Epithelial cell of proximal tubule (primary cell): ENCODE data around the gene KPNA2. TPM values are rescaled to one million over a fixed set of nuclear protein-coding genes. Genes with fewer than 3 reads are reported as not detected.
"Not testable (repeated sequence)": the region's sequence is repeated elsewhere in the genome, so short reads cannot be mapped to it uniquely, and the experiment has no call there.

Source experiments
- DNase-seq: peaks from one replicate; pipeline ENCODE4 v3.0.0-alpha.2; 2011; ENCODE audit warnings: low read depth
- H3K4me3 ChIP-seq: 2 replicates; pipeline ENCODE4 v1.5.1; 2011; ENCODE audit warnings: low read depth, mild to moderate bottlenecking, low read length
- total RNA-seq: library from RNA; depleted of rRNA; stranded (reverse); fragments of >200 nt; gene quantifications from 2 replicates; pipeline ENCODE4 v1.2.3, GENCODE V29; 2015
- TF ChIP-seq, protein P1 (sequence below): conservative IDR thresholded peaks from 2 replicates; pipeline ENCODE4 v1.5.1; 2012; ENCODE audit warnings: low read depth, mild to moderate bottlenecking, low read length

Gene KPNA2
- total RNA-seq, 1 donor from 2014 or later: 369 TPM

- TF ChIP-seq, protein P1, sequence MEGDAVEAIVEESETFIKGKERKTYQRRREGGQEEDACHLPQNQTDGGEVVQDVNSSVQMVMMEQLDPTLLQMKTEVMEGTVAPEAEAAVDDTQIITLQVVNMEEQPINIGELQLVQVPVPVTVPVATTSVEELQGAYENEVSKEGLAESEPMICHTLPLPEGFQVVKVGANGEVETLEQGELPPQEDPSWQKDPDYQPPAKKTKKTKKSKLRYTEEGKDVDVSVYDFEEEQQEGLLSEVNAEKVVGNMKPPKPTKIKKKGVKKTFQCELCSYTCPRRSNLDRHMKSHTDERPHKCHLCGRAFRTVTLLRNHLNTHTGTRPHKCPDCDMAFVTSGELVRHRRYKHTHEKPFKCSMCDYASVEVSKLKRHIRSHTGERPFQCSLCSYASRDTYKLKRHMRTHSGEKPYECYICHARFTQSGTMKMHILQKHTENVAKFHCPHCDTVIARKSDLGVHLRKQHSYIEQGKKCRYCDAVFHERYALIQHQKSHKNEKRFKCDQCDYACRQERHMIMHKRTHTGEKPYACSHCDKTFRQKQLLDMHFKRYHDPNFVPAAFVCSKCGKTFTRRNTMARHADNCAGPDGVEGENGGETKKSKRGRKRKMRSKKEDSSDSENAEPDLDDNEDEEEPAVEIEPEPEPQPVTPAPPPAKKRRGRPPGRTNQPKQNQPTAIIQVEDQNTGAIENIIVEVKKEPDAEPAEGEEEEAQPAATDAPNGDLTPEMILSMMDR: no peak
- H3K4me3 ChIP-seq: no peak overlapping the region
- DNase-seq: no peak
Measured at GRCh38 chr17:68047153-68047846, 11.8 kb downstream of the KPNA2 start.

DNA sequence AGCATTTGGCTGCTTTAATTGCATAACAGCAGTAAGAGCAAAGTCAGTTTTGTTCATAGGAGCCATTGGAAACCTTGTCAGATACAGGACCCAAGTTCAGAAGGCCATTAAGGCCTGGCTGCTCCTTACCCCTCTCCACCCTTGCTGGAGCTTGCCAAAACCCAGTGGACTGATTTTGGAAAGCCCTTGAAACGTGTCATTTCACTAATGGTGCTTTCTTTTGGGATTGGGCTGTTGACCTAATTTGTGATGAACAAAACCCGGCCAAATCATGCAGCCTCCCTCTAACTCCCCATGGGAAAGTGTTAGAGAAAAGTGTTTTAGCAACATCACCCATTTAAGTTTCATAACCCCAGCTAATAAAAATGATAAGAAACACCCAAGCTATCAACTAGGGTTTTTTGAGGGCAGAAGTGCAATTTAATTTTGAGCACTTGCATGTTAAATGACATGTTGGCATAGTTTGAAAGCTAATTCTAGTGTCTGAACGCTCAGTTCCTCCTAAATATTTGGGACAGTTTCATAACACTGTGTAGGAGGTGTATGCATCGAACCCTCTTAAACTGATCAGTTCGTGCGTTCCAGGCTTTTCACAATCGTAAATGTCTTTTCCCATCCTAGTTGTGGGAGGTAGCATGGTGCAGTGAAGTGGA lies 12.5 kb downstream of the KPNA2 start:
- DNase-seq, H3K4me3 ChIP-seq: not testable (repeated sequence)

DNA sequence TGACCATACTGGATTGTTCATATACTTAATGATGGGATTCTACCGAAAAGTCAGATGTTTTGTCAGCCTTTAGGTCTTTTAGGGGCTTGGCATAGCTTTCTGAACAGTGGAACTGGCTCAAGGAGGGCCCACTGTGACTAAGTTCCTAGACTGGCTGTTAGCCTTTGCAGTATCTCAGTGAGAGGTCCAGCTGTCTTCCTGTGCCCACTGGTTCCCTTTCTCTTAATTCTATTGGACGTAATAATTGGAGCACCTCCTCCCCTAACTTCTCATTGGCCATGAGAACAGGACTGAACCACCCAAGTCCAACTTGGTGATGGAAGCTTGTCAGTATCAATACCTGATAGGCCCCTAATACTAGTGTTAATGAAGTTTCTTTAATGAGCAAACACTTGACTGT lies 13.5 kb downstream of the KPNA2 start:
- no peak for DNase-seq
- TF ChIP-seq, protein P1: no peak
- H3K4me3 ChIP-seq: no peak overlapping the region

- H3K4me3 ChIP-seq, DNase-seq: not testable (repeated sequence)
Measured at GRCh38 chr17:68049812-68050437, 14.4 kb downstream of the KPNA2 start.

GRCh38 chr17:68051321-68052312 lies 16.1 kb downstream of the KPNA2 start:
- H3K4me3 ChIP-seq, DNase-seq: not testable (repeated sequence)

DNA sequence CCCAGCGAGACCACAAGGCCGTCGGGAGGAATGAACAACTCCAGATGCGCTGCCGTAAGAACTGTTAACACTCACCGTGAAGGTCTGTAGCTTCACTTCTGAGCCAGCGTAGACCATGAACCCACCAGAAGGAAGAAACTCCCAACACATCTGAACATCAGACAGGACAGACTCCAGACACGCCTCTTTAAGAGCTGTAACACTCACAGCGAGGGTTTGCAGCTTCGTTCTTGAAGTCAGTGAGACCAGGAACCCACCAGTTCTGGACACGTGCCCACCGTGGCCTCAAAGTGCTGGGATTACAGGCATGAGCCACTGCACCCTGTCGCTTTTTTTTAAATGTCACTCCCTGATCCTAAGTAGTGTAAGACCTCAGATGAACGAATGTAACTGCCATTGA lies 17.3 kb downstream of the KPNA2 start:
- TF ChIP-seq, protein P1: no peak
- no peak overlapping the region for H3K4me3 ChIP-seq
- no peak for DNase-seq

DNA sequence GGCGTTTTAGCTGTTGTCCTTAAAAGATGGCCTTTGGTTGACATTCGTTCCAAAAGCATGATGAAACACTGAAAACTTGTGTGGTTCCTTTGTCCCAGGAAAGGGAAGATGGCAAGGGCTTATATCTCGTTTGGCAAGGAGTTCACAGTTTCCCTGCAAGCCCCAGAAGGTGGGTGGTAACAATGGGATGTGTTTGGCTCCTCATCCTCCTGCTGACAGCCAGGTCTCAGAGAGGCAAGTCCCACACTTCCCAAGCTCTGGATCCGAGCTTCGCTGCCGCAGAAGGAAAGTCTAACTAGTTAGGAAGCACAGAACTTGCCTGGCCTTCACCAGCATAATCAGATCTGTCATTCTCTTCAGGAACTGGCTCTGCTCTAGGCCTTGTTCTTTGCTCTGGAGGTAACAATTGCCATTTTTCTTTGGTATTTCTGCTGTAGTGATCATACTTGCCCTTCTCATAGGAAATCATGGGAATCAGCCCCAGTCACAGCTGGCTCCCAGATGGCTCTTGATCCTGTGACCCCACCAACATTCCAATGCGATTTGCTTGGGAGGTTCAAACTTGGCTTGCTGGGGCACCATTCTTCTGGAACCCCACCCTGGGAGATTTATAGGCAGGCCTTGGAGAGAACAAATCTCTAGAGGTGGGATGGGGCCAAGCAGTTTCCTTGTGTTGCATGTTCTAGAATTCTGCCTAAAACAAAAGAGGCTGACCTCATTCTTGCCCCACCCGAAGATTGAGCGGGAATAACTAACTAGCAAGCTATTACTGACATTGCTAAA lies 17.9 kb downstream of the KPNA2 start:
- TF ChIP-seq, protein P1: no peak
- DNase-seq: no peak
- H3K4me3 ChIP-seq: no peak overlapping the region
